ENCODE results near the gene SRGAP1.

- TF ChIP-seq, protein P1, sequence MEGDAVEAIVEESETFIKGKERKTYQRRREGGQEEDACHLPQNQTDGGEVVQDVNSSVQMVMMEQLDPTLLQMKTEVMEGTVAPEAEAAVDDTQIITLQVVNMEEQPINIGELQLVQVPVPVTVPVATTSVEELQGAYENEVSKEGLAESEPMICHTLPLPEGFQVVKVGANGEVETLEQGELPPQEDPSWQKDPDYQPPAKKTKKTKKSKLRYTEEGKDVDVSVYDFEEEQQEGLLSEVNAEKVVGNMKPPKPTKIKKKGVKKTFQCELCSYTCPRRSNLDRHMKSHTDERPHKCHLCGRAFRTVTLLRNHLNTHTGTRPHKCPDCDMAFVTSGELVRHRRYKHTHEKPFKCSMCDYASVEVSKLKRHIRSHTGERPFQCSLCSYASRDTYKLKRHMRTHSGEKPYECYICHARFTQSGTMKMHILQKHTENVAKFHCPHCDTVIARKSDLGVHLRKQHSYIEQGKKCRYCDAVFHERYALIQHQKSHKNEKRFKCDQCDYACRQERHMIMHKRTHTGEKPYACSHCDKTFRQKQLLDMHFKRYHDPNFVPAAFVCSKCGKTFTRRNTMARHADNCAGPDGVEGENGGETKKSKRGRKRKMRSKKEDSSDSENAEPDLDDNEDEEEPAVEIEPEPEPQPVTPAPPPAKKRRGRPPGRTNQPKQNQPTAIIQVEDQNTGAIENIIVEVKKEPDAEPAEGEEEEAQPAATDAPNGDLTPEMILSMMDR (conservative IDR thresholded peaks at IDR 0.05): no peak
- no peak for TF ChIP-seq ZFX (IDR thresholded peaks at IDR 0.05)
Observed at GRCh38 chr12:64127811-64128210, 283.3 kb downstream of the SRGAP1 start.

Measured in C4-2B (cell line).